Measurements from ENCODE around the gene CASK.

- TF ChIP-seq CTCF (IDR thresholded peaks at IDR 0.05; ENCODE audit: low read length) (no peak), EZH2 (IDR thresholded peaks at IDR 0.05; ENCODE audit: borderline replicate concordance, low read length) (no peak)
Observed at GRCh38 chrX:41621222-41621723, 302.1 kb downstream of the CASK start.

Data from OCI-LY1 (cell line).